Stomach smooth muscle (tissue), 2 donors: ENCODE measurements around the gene AK3.
"Not testable (repeated sequence)": the region's sequence is repeated elsewhere in the genome, so short reads cannot be mapped to it uniquely, and the experiment has no call there.

Experiments used
- H3K27ac ChIP-seq: one replicate; pipeline ENCODE4 v1.7.0; 2013; ENCODE audit warnings: mild to moderate bottlenecking, low read length, inconsistent platforms
- H3K27me3 ChIP-seq, 2 donors: one replicate each; pipeline ENCODE4 v1.7.0; 2013; ENCODE audit warnings: low read length in 2 of 2; ENCODE audit not compliant: insufficient read depth in 2 of 2, control insufficient read depth in 1 of 2
- H3K36me3 ChIP-seq, 2 donors: one replicate each; pipeline ENCODE4 v1.7.0; 2013; ENCODE audit warnings: low read length in 2 of 2; ENCODE audit not compliant: control insufficient read depth in 2 of 2, insufficient read depth in 2 of 2
- H3K4me1 ChIP-seq: one replicate; pipeline ENCODE4 v1.7.0; 2013; ENCODE audit warnings: low read length; ENCODE audit not compliant: control insufficient read depth, insufficient read depth
- H3K4me3 ChIP-seq, 2 donors: one replicate each; pipeline ENCODE4 v1.7.0; 2013; ENCODE audit warnings: low read length in 2 of 2
- H3K9ac ChIP-seq, 2 donors: one replicate each; pipeline ENCODE4 v1.7.0; 2013; ENCODE audit warnings: low read length in 2 of 2, mild to moderate bottlenecking in 1 of 2
- H3K9me3 ChIP-seq, 2 donors: one replicate each; pipeline ENCODE4 v1.7.0; 2013; ENCODE audit warnings: low read length in 2 of 2; ENCODE audit not compliant: control insufficient read depth in 2 of 2
- donor health status: healthy.
- donor health status: Pancreatic carcinoma.

Gene AK3

GRCh38 chr9:4740638-4741364, at the start of gene AK3:
Gene AK3, minus strand, starts transcription at chr9:4741202. Its CDS starts 115 bp downstream, at chr9:4741087.
- Histone ChIP-seq H3K27ac (peak within 1 kb of the TSS; percentile 80), H3K9ac (peak within 1 kb of the TSS; percentile 77 to 89), H3K4me3 (peak within 1 kb of the TSS; percentile 66 to 85), H3K9me3 (no peaks in the 10 kb centered on the region), H3K36me3 (no peaks in the 10 kb centered on the region), H3K27me3 (no peaks in the 10 kb centered on the region), H3K4me1 (peaks cover 18% of the 10 kb centered on the region)

- no peaks in the 10 kb centered on the region for H3K27me3 ChIP-seq
- H3K4me3 ChIP-seq, result no peak overlapping the region
- H3K9ac ChIP-seq, result no peak overlapping the region
- no peaks in the 10 kb centered on the region for H3K36me3 ChIP-seq
- no peaks in the 10 kb centered on the region for H3K9me3 ChIP-seq
- H3K27ac ChIP-seq, result no peak overlapping the region
- peaks cover 5% of the 10 kb centered on the region for H3K4me1 ChIP-seq
Observed at GRCh38 chr9:4788703-4789102, 47.7 kb upstream of the AK3 start.

- Histone ChIP-seq H3K9me3 (no peaks in the 10 kb centered on the region), H3K36me3 (no peaks in the 10 kb centered on the region), H3K27ac (no peak overlapping the region), H3K4me1 (peaks cover 5% of the 10 kb centered on the region), H3K9ac (no peak overlapping the region), H3K4me3 (no peak overlapping the region), H3K27me3 (no peaks in the 10 kb centered on the region)
Observed at GRCh38 chr9:4787876-4788275, 46.9 kb upstream of the AK3 start.

- peaks cover 0 to 2% of the 10 kb centered on the region in 2 donors for H3K27me3 ChIP-seq
- H3K27ac ChIP-seq, result no peak overlapping the region
- H3K9me3 ChIP-seq, result no peaks in the 10 kb centered on the region
- no peak overlapping the region for H3K9ac ChIP-seq
- no peaks in the 10 kb centered on the region for H3K36me3 ChIP-seq
- H3K4me3 ChIP-seq, result no peak overlapping the region
- H3K4me1 ChIP-seq, result no peaks in the 10 kb centered on the region
Observed at GRCh38 chr9:4786599-4786998, 45.6 kb upstream of the AK3 start.

GRCh38 chr9:4784403-4784802, 43.4 kb upstream of the AK3 start:
- Histone ChIP-seq H3K4me1 (no peaks in the 10 kb centered on the region), H3K36me3 (no peaks in the 10 kb centered on the region), H3K27ac (no peak overlapping the region), H3K9me3 (no peaks in the 10 kb centered on the region), H3K27me3 (peaks cover 0 to 2% of the 10 kb centered on the region in 2 donors), H3K9ac (no peak overlapping the region), H3K4me3 (no peak overlapping the region)

- not testable (repeated sequence) for H3K9me3 ChIP-seq, H3K27ac ChIP-seq, H3K4me1 ChIP-seq
Observed at GRCh38 chr9:4783191-4783590, 42.2 kb upstream of the AK3 start.

GRCh38 chr9:4781408-4781807, 40.4 kb upstream of the AK3 start:
- no peak overlapping the region for H3K27ac ChIP-seq
- no peaks in the 10 kb centered on the region for H3K4me1 ChIP-seq
- H3K9ac ChIP-seq, result no peak overlapping the region
- no peaks in the 10 kb centered on the region for H3K36me3 ChIP-seq
- H3K9me3 ChIP-seq, result no peaks in the 10 kb centered on the region
- no peak overlapping the region for H3K4me3 ChIP-seq
- peaks cover 0 to 2% of the 10 kb centered on the region in 2 donors for H3K27me3 ChIP-seq

More at GRCh38 chr9:4783191-4783590, 42.2 kb upstream of the AK3 start:
- H3K4me3 ChIP-seq, H3K36me3 ChIP-seq, H3K27me3 ChIP-seq, H3K9ac ChIP-seq: not testable (repeated sequence)

GRCh38 chr9:4780651-4781050, 39.6 kb upstream of the AK3 start:
- Histone ChIP-seq H3K4me1 (no peaks in the 10 kb centered on the region), H3K4me3 (no peak overlapping the region), H3K27ac (no peak overlapping the region)

GRCh38 chr9:4774958-4775357, 34.0 kb upstream of the AK3 start:
- H3K4me3 ChIP-seq, H3K36me3 ChIP-seq, H3K9me3 ChIP-seq, H3K27me3 ChIP-seq, H3K4me1 ChIP-seq, H3K9ac ChIP-seq, H3K27ac ChIP-seq: not testable (repeated sequence)

More at GRCh38 chr9:4780651-4781050, 39.6 kb upstream of the AK3 start:
- no peaks in the 10 kb centered on the region for H3K9me3 ChIP-seq
- H3K9ac ChIP-seq, result no peak overlapping the region
- H3K36me3 ChIP-seq, result no peaks in the 10 kb centered on the region
- H3K27me3 ChIP-seq, result peaks cover 0 to 2% of the 10 kb centered on the region in 2 donors

- Histone ChIP-seq H3K4me1 (peaks cover 3% of the 10 kb centered on the region), H3K27me3 (no peaks in the 10 kb centered on the region), H3K4me3 (no peak overlapping the region)
Observed at GRCh38 chr9:4774209-4774608, 33.2 kb upstream of the AK3 start.

GRCh38 chr9:4771788-4772187, 30.8 kb upstream of the AK3 start:
- no peaks in the 10 kb centered on the region for H3K9me3 ChIP-seq
- H3K36me3 ChIP-seq, result no peaks in the 10 kb centered on the region
- H3K4me3 ChIP-seq, result no peak overlapping the region
- no peak overlapping the region for H3K9ac ChIP-seq
- H3K27me3 ChIP-seq, result peaks cover 0 to 2% of the 10 kb centered on the region in 2 donors
- no peak overlapping the region for H3K27ac ChIP-seq
- peaks cover 3% of the 10 kb centered on the region for H3K4me1 ChIP-seq

More at GRCh38 chr9:4774209-4774608, 33.2 kb upstream of the AK3 start:
- Histone ChIP-seq H3K27ac (no peak overlapping the region), H3K36me3 (no peaks in the 10 kb centered on the region), H3K9ac (no peak overlapping the region), H3K9me3 (no peaks in the 10 kb centered on the region)
